ENCODE measurements around the gene DHX58. TPM values are rescaled to one million over a fixed set of nuclear protein-coding genes. Genes with fewer than 3 reads are reported as not detected.
A peak's percentile ranks its signal among the peaks of the same experiment; 100 is the strongest.

Gene DHX58
- polyA plus RNA-seq, 4 donors: 11.4 to 33.8 (median 13.7) TPM

DNA sequence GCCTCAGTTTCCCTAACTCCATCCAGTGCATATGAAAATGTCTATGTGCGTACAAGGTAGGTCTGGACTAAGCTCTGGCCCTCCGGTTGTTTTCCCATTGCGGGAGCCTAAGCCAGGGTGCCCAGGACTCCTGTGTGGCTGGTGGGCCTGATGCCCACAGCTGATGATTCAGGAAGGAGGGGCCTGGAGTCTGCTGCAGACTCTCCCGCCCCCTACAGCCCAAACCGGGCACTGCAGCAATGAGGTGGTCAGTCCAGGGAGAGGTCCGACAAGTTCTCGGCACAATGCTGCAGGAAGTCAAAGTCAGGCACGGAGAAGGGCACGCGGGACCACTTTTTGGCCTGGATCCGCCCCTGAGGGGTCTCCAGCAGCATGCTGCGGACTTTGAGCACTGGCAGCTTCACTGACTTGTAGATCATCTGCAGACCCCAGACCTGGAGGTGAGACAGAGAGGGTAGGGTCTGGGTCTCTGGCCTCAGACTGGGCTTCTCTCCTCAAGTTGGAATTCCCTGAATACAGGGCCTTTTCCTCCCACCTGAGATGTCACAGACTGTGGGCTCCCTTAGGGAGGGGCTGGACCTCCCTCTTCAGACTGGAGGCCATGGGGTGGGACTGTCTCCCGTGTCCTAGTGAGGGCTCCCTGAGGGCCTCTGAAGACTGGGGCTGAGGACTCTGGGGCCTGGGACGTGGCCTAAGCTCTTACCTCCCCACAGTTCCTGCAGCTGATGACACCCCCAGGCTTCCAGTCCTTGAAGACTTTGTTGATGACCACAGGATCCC, 10.8 kb downstream of the DHX58 start:
- Histone ChIP-seq H3K36me3 (ENCODE audit: control insufficient read depth in 3 of 3, insufficient read depth in 2 of 3, low read depth in 1 of 3, low read length in 3 of 3) (peaks cover 0 to 17% (median 0%) of the 10 kb centered on the region in 3 donors), H3K4me1 (ENCODE audit: control insufficient read depth in 3 of 3, insufficient read depth in 2 of 3, low read depth in 1 of 3, low read length in 2 of 3) (peaks cover 0 to 5% (median 0%) of the 10 kb centered on the region in 3 donors), H3K4me3 (ENCODE audit: low read depth in 1 of 3, low read length in 3 of 3) (no peak overlapping the region), H3K9me3 (ENCODE audit: control insufficient read depth in 2 of 2, insufficient read depth in 1 of 2, low read depth in 1 of 2, low read length in 1 of 2) (no peaks in the 10 kb centered on the region), H3K27ac (ENCODE audit: low read depth in 1 of 3, low read length in 2 of 3) (no peak overlapping the region), H3K27me3 (ENCODE audit: control insufficient read depth in 3 of 3, insufficient read depth in 3 of 3, low read length in 3 of 3) (peaks cover 0 to 25% (median 10%) of the 10 kb centered on the region in 3 donors)
- peak; percentile 34 to 65 for DNase-seq
- no peak for FAIRE-seq
- 43 to 54% (median 54%) methylated on average over 14 of the region's 14 CpGs for WGBS, 3 donors

DNA sequence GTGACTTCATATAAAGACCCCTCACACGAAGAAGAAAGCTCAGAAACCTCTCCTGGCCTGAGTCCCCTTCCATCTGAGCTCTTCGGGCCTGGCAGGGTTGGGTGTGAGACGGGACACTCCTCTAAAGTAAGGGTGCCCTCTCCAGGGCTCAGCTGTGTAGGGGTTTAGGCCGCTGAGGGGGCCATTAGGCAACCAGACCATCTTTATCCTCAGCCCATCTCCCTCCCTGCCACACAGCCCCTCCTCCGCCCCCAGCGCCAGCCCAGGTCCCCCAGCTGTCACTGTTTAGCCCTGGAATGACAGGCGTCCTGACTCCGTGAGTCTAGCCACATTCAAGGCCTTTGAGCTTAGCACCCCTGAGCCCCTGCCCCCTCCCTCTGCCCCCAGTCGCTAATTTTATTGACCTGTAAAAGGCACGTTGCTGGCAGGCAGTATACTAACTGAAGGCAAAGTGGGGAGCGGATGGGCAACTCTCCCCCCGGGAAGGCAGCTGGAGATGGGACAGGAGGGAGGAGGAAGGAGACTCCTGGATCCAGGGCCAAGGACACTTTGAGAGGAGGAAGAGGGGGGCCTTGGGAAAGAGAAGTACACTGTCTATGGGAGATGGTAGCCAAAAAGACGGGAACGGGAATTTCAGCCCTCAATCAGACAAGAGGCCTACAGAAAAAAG, 13.6 kb downstream of the DHX58 start:
- peaks cover 0 to 5% (median 0%) of the 10 kb centered on the region in 3 donors for H3K4me1 ChIP-seq (ENCODE audit: control insufficient read depth in 3 of 3, insufficient read depth in 2 of 3, low read depth in 1 of 3, low read length in 2 of 3)
- H3K27me3 ChIP-seq (ENCODE audit: control insufficient read depth in 3 of 3, insufficient read depth in 3 of 3, low read length in 3 of 3): peaks cover 0 to 37% (median 10%) of the 10 kb centered on the region in 3 donors
- FAIRE-seq: no peak
- H3K9me3 ChIP-seq (ENCODE audit: control insufficient read depth in 2 of 2, insufficient read depth in 1 of 2, low read depth in 1 of 2, low read length in 1 of 2): no peaks in the 10 kb centered on the region
- no peak overlapping the region for H3K4me3 ChIP-seq (ENCODE audit: low read depth in 1 of 3, low read length in 3 of 3)
- peaks cover 0 to 5% (median 0%) of the 10 kb centered on the region in 3 donors for H3K36me3 ChIP-seq (ENCODE audit: control insufficient read depth in 3 of 3, insufficient read depth in 2 of 3, low read depth in 1 of 3, low read length in 3 of 3)
- no peak overlapping the region for H3K27ac ChIP-seq (ENCODE audit: low read depth in 1 of 3, low read length in 2 of 3)
- no peak for DNase-seq
- 58 to 68% (median 63%) methylated on average over 14 of the region's 14 CpGs for WGBS, 3 donors

- WGBS, 3 donors: 6 to 11% (median 9%) methylated on average over 40 to 52 of the region's 52 CpGs
- Histone ChIP-seq H3K4me3 (ENCODE audit: low read depth in 1 of 3, low read length in 3 of 3) (no peak within 1 kb of the TSS), H3K9me3 (ENCODE audit: control insufficient read depth in 2 of 2, insufficient read depth in 1 of 2, low read depth in 1 of 2, low read length in 1 of 2) (no peaks in the 10 kb centered on the region), H3K27ac (ENCODE audit: low read depth in 1 of 3, low read length in 2 of 3) (no peak within 1 kb of the TSS), H3K4me1 (ENCODE audit: control insufficient read depth in 3 of 3, insufficient read depth in 2 of 3, low read depth in 1 of 3, low read length in 2 of 3) (peaks cover 0 to 5% (median 0%) of the 10 kb centered on the region in 3 donors), H3K27me3 (ENCODE audit: control insufficient read depth in 3 of 3, insufficient read depth in 3 of 3, low read length in 3 of 3) (peaks cover 0 to 37% (median 10%) of the 10 kb centered on the region in 3 donors), H3K36me3 (ENCODE audit: control insufficient read depth in 3 of 3, insufficient read depth in 2 of 3, low read depth in 1 of 3, low read length in 3 of 3) (no peaks in the 10 kb centered on the region)
- DNase-seq (peak in 1 of 2 donors; percentile 46), FAIRE-seq (no peak)
These were observed 14.6 kb downstream of the DHX58 start, which contains the start of gene ZNF385C for GRCh38 chr17:42097691-42098631. TSS of gene ZNF385C (minus strand) at chr17:42098473. CDS start at chr17:42063056, 35,417 bp downstream.

- Histone ChIP-seq H3K27me3 (ENCODE audit: control insufficient read depth in 3 of 3, insufficient read depth in 3 of 3, low read length in 3 of 3) (peaks cover 0 to 33% (median 10%) of the 10 kb centered on the region in 3 donors), H3K4me1 (ENCODE audit: control insufficient read depth in 3 of 3, insufficient read depth in 2 of 3, low read depth in 1 of 3, low read length in 2 of 3) (peaks cover 0 to 5% (median 0%) of the 10 kb centered on the region in 3 donors), H3K9me3 (ENCODE audit: control insufficient read depth in 2 of 2, insufficient read depth in 1 of 2, low read depth in 1 of 2, low read length in 1 of 2) (no peaks in the 10 kb centered on the region), H3K36me3 (ENCODE audit: control insufficient read depth in 3 of 3, insufficient read depth in 2 of 3, low read depth in 1 of 3, low read length in 3 of 3) (no peaks in the 10 kb centered on the region), H3K4me3 (ENCODE audit: low read depth in 1 of 3, low read length in 3 of 3) (no peak overlapping the region), H3K27ac (ENCODE audit: low read depth in 1 of 3, low read length in 2 of 3) (no peak overlapping the region)
- WGBS, 3 donors: 62 to 70% (median 69%) methylated on average over 8 of the region's 8 CpGs
- DNase-seq (no peak), FAIRE-seq (no peak)
These were observed 16.0 kb downstream of the DHX58 start for GRCh38 chr17:42096360-42097111.

GRCh38 chr17:42094375-42095069, 18.0 kb downstream of the DHX58 start:
- 89 to 91% (median 89%) methylated on average over 12 of the region's 12 CpGs for WGBS, 3 donors

GRCh38 chr17:42092939-42093338, 19.6 kb downstream of the DHX58 start:
- H3K9me3 ChIP-seq (ENCODE audit: control insufficient read depth in 2 of 2, insufficient read depth in 1 of 2, low read depth in 1 of 2, low read length in 1 of 2): no peaks in the 10 kb centered on the region
- WGBS, 3 donors: 54 to 63% (median 56%) methylated on average over 6 of the region's 6 CpGs
- H3K27me3 ChIP-seq (ENCODE audit: control insufficient read depth in 3 of 3, insufficient read depth in 3 of 3, low read length in 3 of 3): peaks cover 0 to 32% (median 12%) of the 10 kb centered on the region in 3 donors
- H3K36me3 ChIP-seq (ENCODE audit: control insufficient read depth in 3 of 3, insufficient read depth in 2 of 3, low read depth in 1 of 3, low read length in 3 of 3): no peaks in the 10 kb centered on the region
- H3K4me1 ChIP-seq (ENCODE audit: control insufficient read depth in 3 of 3, insufficient read depth in 2 of 3, low read depth in 1 of 3, low read length in 2 of 3): peaks cover 0 to 2% (median 0%) of the 10 kb centered on the region in 3 donors
- FAIRE-seq (no peak), DNase-seq (no peak)
- H3K27ac ChIP-seq (ENCODE audit: low read depth in 1 of 3, low read length in 2 of 3): no peak overlapping the region
- H3K4me3 ChIP-seq (ENCODE audit: low read depth in 1 of 3, low read length in 3 of 3): no peak overlapping the region

More at GRCh38 chr17:42094375-42095069, 18.0 kb downstream of the DHX58 start:
- Histone ChIP-seq H3K27ac (ENCODE audit: low read depth in 1 of 3, low read length in 2 of 3) (no peak overlapping the region), H3K4me1 (ENCODE audit: control insufficient read depth in 3 of 3, insufficient read depth in 2 of 3, low read depth in 1 of 3, low read length in 2 of 3) (peaks cover 0 to 5% (median 0%) of the 10 kb centered on the region in 3 donors), H3K36me3 (ENCODE audit: control insufficient read depth in 3 of 3, insufficient read depth in 2 of 3, low read depth in 1 of 3, low read length in 3 of 3) (no peaks in the 10 kb centered on the region), H3K4me3 (ENCODE audit: low read depth in 1 of 3, low read length in 3 of 3) (no peak overlapping the region), H3K9me3 (ENCODE audit: control insufficient read depth in 2 of 2, insufficient read depth in 1 of 2, low read depth in 1 of 2, low read length in 1 of 2) (no peaks in the 10 kb centered on the region), H3K27me3 (ENCODE audit: control insufficient read depth in 3 of 3, insufficient read depth in 3 of 3, low read length in 3 of 3) (peaks cover 0 to 33% (median 10%) of the 10 kb centered on the region in 3 donors)
- DNase-seq (no peak), FAIRE-seq (no peak)

All from small intestine (tissue), 7 donors.